ENCODE results near the gene ATP11C. TPM values are rescaled to one million over a fixed set of nuclear protein-coding genes. Genes with fewer than 3 reads are reported as not detected.

The ATP11C gene
- total and polyA plus RNA-seq, 9 of the 15 experiments (the other 6 are each of a cell fraction or from before 2014, with no cell fraction given) = 18.2 to 42.2 (median 29.4) TPM

- Histone ChIP-seq H3K79me2 (ENCODE audit: control insufficient read depth, insufficient read depth, low read length) (0 out of 3 replicates have a peak, but pooled peaks cover 6% of the 10 kb centered on the region), H3K4me2 (ENCODE audit: insufficient read depth, low read length) (no peak overlapping the region), H3K36me3 (ENCODE audit: control insufficient read depth, insufficient read depth, low read length) (no peaks in the 10 kb centered on the region; the same call in 2 of the 3 replicates), H3K27ac (ENCODE audit: extremely low read depth, low read depth, low read length) (no peak overlapping the region), H4K20me1 (replicated peaks; ENCODE audit: control insufficient read depth, insufficient read depth, low read length) (no peaks in the 10 kb centered on the region), H3K9me1 (ENCODE audit: control insufficient read depth, insufficient read depth, low read length) (no peaks in the 10 kb centered on the region), H3K9ac (ENCODE audit: insufficient read depth in 1 of 2, low read depth in 2 of 2, low read length in 2 of 2) (no peak overlapping the region), H3K4me1 (replicated peaks in 1 of 2; ENCODE audit: control insufficient read depth in 2 of 2, insufficient read depth in 2 of 2, low read length in 2 of 2) (no peaks in the 10 kb centered on the region; a peak in 1 of 5 replicates), H3K4me3 (no peak overlapping the region), H3K27me3 (ENCODE audit: control insufficient read depth in 2 of 2, insufficient read depth in 2 of 2, low read length in 2 of 2) (no peaks in the 10 kb centered on the region), H3K9me3 (replicated peaks; ENCODE audit: control insufficient read depth, insufficient read depth, low read depth, low read length) (0 out of 2 replicates have a peak, but pooled peaks cover 2% of the 10 kb centered on the region), H2AFZ (ENCODE audit: low read depth, low read length) (no peak overlapping the region)
- ATAC-seq = no peak
- BruUV-seq (replicated peaks) = no TSS peak
- no peak for FAIRE-seq
- TF ChIP-seq FOXM1 (IDR thresholded peaks at IDR 0.05; ENCODE audit: low read depth) (no peak), FOXM1 (CRISPR knock-in tag; IDR thresholded peaks at IDR 0.05; ENCODE audit: low read depth) (no peak), ZBTB7A (IDR thresholded peaks at IDR 0.05; ENCODE audit: borderline replicate concordance, control insufficient read depth, low read depth, low read length) (no peak), RFX1 (IDR thresholded peaks at IDR 0.05) (no peak), ZNF232 (CRISPR knock-in tag; IDR thresholded peaks at IDR 0.05) (no peak), FOXP1 (CRISPR knock-in tag; IDR thresholded peaks at IDR 0.05) (no peak), RREB1 (CRISPR knock-in tag; IDR thresholded peaks at IDR 0.05) (no peak), TAF1 (IDR thresholded peaks at IDR 0.05; ENCODE audit: control insufficient read depth, extremely low read depth, insufficient read depth, low read length, severe bottlenecking) (no peak), ZNF57 (CRISPR knock-in tag; IDR thresholded peaks at IDR 0.05) (no peak), NR1H2 (CRISPR knock-in tag; IDR thresholded peaks at IDR 0.05) (no peak), PYGO2 (tag; IDR thresholded peaks at IDR 0.05) (no peak), TSC22D4 (tag; IDR thresholded peaks at IDR 0.05) (no peak), SIX5 (IDR thresholded peaks at IDR 0.05; ENCODE audit: borderline replicate concordance in 1 of 2, insufficient read depth in 1 of 2, low read depth in 1 of 2, low read length in 2 of 2) (no peak), OTX1 (CRISPR knock-in tag; IDR thresholded peaks at IDR 0.05) (no peak), LEF1 (IDR thresholded peaks at IDR 0.05) (no peak)
- DNase-seq (ENCODE audit: extremely low read depth in 1 of 4, low spot score in 3 of 4) = no peak
- in situ Hi-C loops (cut with MboI) (no loop called here), intact Hi-C loops (cut with micrococcal nuclease) (no loop called here)
- POLR2A ChIA-PET = no interaction called here
- CTCF ChIA-PET (ENCODE audit: low intra/inter-chr PET ratio) = no interaction called here
- 30% methylated on average over 1 of the region's 2 CpGs for WGBS (ENCODE audit: insufficient coverage, low coverage, missing lambda C conversion rate)
These were observed 88.7 kb downstream of the ATP11C start for GRCh38 chrX:139844163-139844562.

Data from K562 (cell line).